Ectodermal cell (in vitro differentiated cells): ENCODE measurements around the gene CFAP299.

Experiments used
- H3K27ac ChIP-seq: 2 replicates; pipeline ENCODE4 v1.7.0; 2013; ENCODE audit warnings: mild to moderate bottlenecking, low read depth, low read length; ENCODE audit not compliant: insufficient read depth, poor library complexity, severe bottlenecking
- H3K27me3 ChIP-seq: 2 replicates; pipeline ENCODE4 v1.7.0; 2013; ENCODE audit warnings: mild to moderate bottlenecking, low read length; ENCODE audit not compliant: insufficient read depth, control insufficient read depth, poor library complexity, severe bottlenecking
- H3K36me3 ChIP-seq: one replicate; pipeline ENCODE4 v1.7.0; 2013; ENCODE audit warnings: low read length; ENCODE audit not compliant: control insufficient read depth, insufficient read depth
- H3K4me1 ChIP-seq: one replicate; pipeline ENCODE4 v1.7.0; 2013; ENCODE audit warnings: low read length; ENCODE audit not compliant: control insufficient read depth, insufficient read depth
- H3K4me3 ChIP-seq: 2 replicates; pipeline ENCODE4 v1.7.0; 2013; ENCODE audit warnings: low read depth, low read length, control low read depth; ENCODE audit not compliant: insufficient read depth
- H3K9me3 ChIP-seq: 2 replicates; pipeline ENCODE4 v1.7.0; 2013; ENCODE audit warnings: mild to moderate bottlenecking, low read length, moderate library complexity; ENCODE audit not compliant: control insufficient read depth
- WGBS, 2 experiments: methylation state at CpG; one replicate each; pipeline ENCODE4 v1.1.7; 2013; ENCODE audit warnings: missing lambda C conversion rate in 2 of 2; 5-methylcytosine and 5-hydroxymethylcytosine counted together

CFAP299 gene

GRCh38 chr4:80812145-80812544, 476.6 kb downstream of the CFAP299 start:
- Histone ChIP-seq H3K36me3 (no peaks in the 10 kb centered on the region), H3K27ac (no peak overlapping the region), H3K27me3 (no peaks in the 10 kb centered on the region), H3K4me3 (no peak overlapping the region), H3K9me3 (no peaks in the 10 kb centered on the region), H3K4me1 (no peaks in the 10 kb centered on the region)

- Histone ChIP-seq H3K4me1 (no peaks in the 10 kb centered on the region), H3K36me3 (no peaks in the 10 kb centered on the region), H3K4me3 (no peak overlapping the region), H3K27ac (no peak overlapping the region), H3K27me3 (no peaks in the 10 kb centered on the region), H3K9me3 (no peaks in the 10 kb centered on the region)
- 87 to 91% methylated on average over 4 to 5 of the region's 5 CpGs for WGBS, 2 experiments
Observed at GRCh38 chr4:80814266-80814665, 478.7 kb downstream of the CFAP299 start.

- no peaks in the 10 kb centered on the region for H3K4me1 ChIP-seq
- H3K27ac ChIP-seq = no peak overlapping the region
- no peaks in the 10 kb centered on the region for H3K9me3 ChIP-seq
- H3K4me3 ChIP-seq = no peak overlapping the region
- 91 to 100% methylated on average over 3 to 5 of the region's 5 CpGs for WGBS, 2 experiments
- no peaks in the 10 kb centered on the region for H3K36me3 ChIP-seq
- H3K27me3 ChIP-seq = no peaks in the 10 kb centered on the region
Observed at GRCh38 chr4:80831383-80832361, 496.1 kb downstream of the CFAP299 start.

- H3K27me3 ChIP-seq = no peaks in the 10 kb centered on the region
- no peaks in the 10 kb centered on the region for H3K9me3 ChIP-seq
- H3K36me3 ChIP-seq = no peaks in the 10 kb centered on the region
- H3K4me3 ChIP-seq = no peak overlapping the region
- WGBS, 2 experiments = 95 to 100% methylated on average over 1 of the region's 1 CpG
- H3K4me1 ChIP-seq = no peaks in the 10 kb centered on the region
- H3K27ac ChIP-seq = no peak overlapping the region
Observed at GRCh38 chr4:80839281-80839680, 503.8 kb downstream of the CFAP299 start.

GRCh38 chr4:80839792-80840191, 504.3 kb downstream of the CFAP299 start:
- H3K4me1 ChIP-seq = no peaks in the 10 kb centered on the region
- no peaks in the 10 kb centered on the region for H3K36me3 ChIP-seq
- no peak overlapping the region for H3K27ac ChIP-seq
- no peak overlapping the region for H3K4me3 ChIP-seq
- H3K9me3 ChIP-seq = no peaks in the 10 kb centered on the region
- no peaks in the 10 kb centered on the region for H3K27me3 ChIP-seq

GRCh38 chr4:80840396-80840795, 504.9 kb downstream of the CFAP299 start:
- no peaks in the 10 kb centered on the region for H3K9me3 ChIP-seq
- H3K27me3 ChIP-seq = no peaks in the 10 kb centered on the region
- H3K4me1 ChIP-seq = no peaks in the 10 kb centered on the region
- no peak overlapping the region for H3K4me3 ChIP-seq
- WGBS, 2 experiments = 78 to 100% methylated on average over 1 of the region's 1 CpG
- H3K36me3 ChIP-seq = no peaks in the 10 kb centered on the region
- no peak overlapping the region for H3K27ac ChIP-seq

GRCh38 chr4:80841587-80842281, 506.2 kb downstream of the CFAP299 start:
- no peak overlapping the region for H3K4me3 ChIP-seq
- H3K27ac ChIP-seq = no peak overlapping the region
- H3K9me3 ChIP-seq = no peaks in the 10 kb centered on the region
- H3K36me3 ChIP-seq = no peaks in the 10 kb centered on the region
- no peaks in the 10 kb centered on the region for H3K4me1 ChIP-seq
- WGBS, 2 experiments = 94 to 100% methylated on average over 1 to 2 of the region's 2 CpGs
- H3K27me3 ChIP-seq = no peaks in the 10 kb centered on the region

GRCh38 chr4:80846210-80846609, 510.7 kb downstream of the CFAP299 start:
- H3K4me3 ChIP-seq = no peak overlapping the region
- no peaks in the 10 kb centered on the region for H3K27me3 ChIP-seq
- H3K27ac ChIP-seq = no peak overlapping the region
- H3K9me3 ChIP-seq = no peaks in the 10 kb centered on the region
- no peaks in the 10 kb centered on the region for H3K36me3 ChIP-seq
- no peaks in the 10 kb centered on the region for H3K4me1 ChIP-seq

- Histone ChIP-seq H3K27ac (no peak overlapping the region), H3K4me1 (no peaks in the 10 kb centered on the region), H3K27me3 (no peaks in the 10 kb centered on the region), H3K4me3 (no peak overlapping the region), H3K9me3 (no peaks in the 10 kb centered on the region), H3K36me3 (no peaks in the 10 kb centered on the region)
- WGBS, 2 experiments = 82 to 93% methylated on average over 2 of the region's 2 CpGs
Observed at GRCh38 chr4:80852061-80852460, 516.5 kb downstream of the CFAP299 start.

GRCh38 chr4:80873571-80873970, 538.0 kb downstream of the CFAP299 start:
- Histone ChIP-seq H3K36me3 (no peaks in the 10 kb centered on the region), H3K27me3 (no peaks in the 10 kb centered on the region), H3K4me3 (no peak overlapping the region), H3K9me3 (no peaks in the 10 kb centered on the region), H3K27ac (no peak overlapping the region), H3K4me1 (no peaks in the 10 kb centered on the region)
- WGBS, 2 experiments = 95 to 100% methylated on average over 1 of the region's 1 CpG
